Transverse colon (tissue), 4 donors: Measurements from ENCODE around the gene UBALD1. TPM values are rescaled to one million over a fixed set of nuclear protein-coding genes. Genes with fewer than 3 reads are reported as not detected.

Experiments
- DNase-seq: peaks from one replicate; pipeline ENCODE4 v3.0.0-alpha.2; 2019
- H3K27ac ChIP-seq, 4 donors: fragments of 200-600 bp; sonication (generic); 2 replicates each; pipeline ENCODE4 v1.5.1; 2016 to 2018; ENCODE audit warnings: inconsistent platforms in 4 of 4
- H3K27me3 ChIP-seq: fragments of 200-600 bp; sonication (generic); 2 replicates; pipeline ENCODE4 v1.5.1; 2017; ENCODE audit warnings: inconsistent platforms
- H3K36me3 ChIP-seq, 4 donors: fragments of 200-600 bp; sonication (generic); 2 replicates each; pipeline ENCODE4 v1.5.1; 2017 to 2019; ENCODE audit warnings: inconsistent platforms in 4 of 4
- H3K4me1 ChIP-seq, 4 donors: fragments of 200-600 bp; sonication (generic); 2 replicates each; pipeline ENCODE4 v1.5.1; 2017 to 2020; ENCODE audit warnings: inconsistent platforms in 4 of 4
- H3K4me3 ChIP-seq, 4 donors: fragments of 200-600 bp; sonication (generic); 1 replicate in 1 of 4; 2 replicates in 3 of 4; pipeline versions ENCODE4 v1.5.1 to v1.6.1; 2017 to 2019; ENCODE audit warnings: inconsistent platforms in 4 of 4
- H3K9me3 ChIP-seq, 2 donors: fragments of 200-600 bp; sonication (generic); 2 replicates each; pipeline ENCODE4 v1.5.1; 2017 to 2019; ENCODE audit warnings: inconsistent platforms in 2 of 2
- EP300 ChIP-seq: sonication (generic); formaldehyde crosslinking; IDR thresholded peaks from one replicate; pipeline ENCODE4 v1.6.1; 2017; ENCODE audit warnings: antibody characterized with exemption, low read depth
- POLR2A ChIP-seq: fragments of 450-650 bp; IDR thresholded peaks from one replicate; pipeline ENCODE4 v1.6.1; 2016; ENCODE audit warnings: antibody characterized with exemption, mild to moderate bottlenecking, moderate library complexity
- POLR2AphosphoS5 ChIP-seq, 3 donors: sonication (generic); formaldehyde crosslinking; IDR thresholded peaks; one replicate each; pipeline ENCODE4 v1.6.1; 2016; ENCODE audit warnings: antibody characterized with exemption in 3 of 3
- WGBS, 2 donors: methylation state at CpG; one replicate each; pipeline ENCODE4 v1.1.5; 2018; ENCODE audit warnings: low coverage in 1 of 2; 5-methylcytosine and 5-hydroxymethylcytosine counted together
- in situ Hi-C, 4 donors: fragments of 200-750 bp; cut with MboI; loops; one replicate each; pipeline versions ENCODE4 v1.15.0 to v1.15.1; 2017; ENCODE audit warnings: low sequenced_read_pairs in 3 of 4, low pct_ligation_motif_present in 1 of 4, low pct_unique_long_range_greater_than_20kb in 1 of 4
- intact Hi-C: fragments of 100-400 bp; cut with DNase I; formaldehyde crosslinking; loops from one replicate; pipeline ENCODE4 v1.15.1; 2023; ENCODE audit warnings: low total_unique reads
- total RNA-seq, 4 donors: library from RNA; depleted of rRNA; stranded (reverse); fragments of >200 nt; gene quantifications; one replicate each; pipeline ENCODE4 v1.1.0, GENCODE V29; 2016
- TF ChIP-seq, protein P1 (sequence below), 5 experiments: fragments of 200-600 bp in 3 of 5; fragments of 450-650 bp in 2 of 5; sonication (generic) in 3 of 5; IDR thresholded peaks; 1 replicate in 2 of 5; 2 replicates in 3 of 5; pipeline ENCODE4 v1.5.1; 2016 to 2017; ENCODE audit warnings: antibody characterized with exemption in 5 of 5, inconsistent platforms in 3 of 5, mild to moderate bottlenecking in 2 of 5, moderate library complexity in 1 of 5

Gene UBALD1
- total RNA-seq, 4 donors from 2014 or later, result 8.6 to 18.0 (median 10.5) TPM

DNA sequence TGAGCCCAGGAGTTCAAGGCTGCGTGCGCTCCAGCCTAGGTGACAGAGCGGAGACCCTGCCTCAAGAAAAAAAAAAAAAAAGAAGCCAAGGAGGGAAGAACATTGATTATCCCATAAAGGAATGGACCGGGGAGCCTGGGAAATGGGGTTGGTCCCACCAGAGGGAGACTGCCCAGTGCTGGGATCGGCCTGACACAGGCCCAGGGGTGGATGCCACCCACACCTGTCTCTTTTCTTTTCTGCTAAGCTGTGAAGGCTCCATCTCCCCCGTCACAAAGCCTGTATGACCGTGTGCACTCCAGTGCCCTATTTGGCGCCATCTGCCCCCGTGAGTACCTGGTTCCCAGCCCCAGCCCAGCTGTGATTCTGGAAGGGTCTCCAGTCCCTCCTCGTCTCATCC lies 15.7 kb downstream of the UBALD1 start:
- Histone ChIP-seq H3K9me3 (no peaks in the 10 kb centered on the region), H3K27me3 (peaks cover 4% of the 10 kb centered on the region), H3K27ac (no peak overlapping the region), H3K4me1 (peaks cover 3 to 7% (median 5%) of the 10 kb centered on the region in 4 donors), H3K36me3 (no peaks in the 10 kb centered on the region), H3K4me3 (no peak overlapping the region)
- 80 to 81% methylated on average over 4 to 10 of the region's 10 CpGs for WGBS, 2 donors
- TF ChIP-seq POLR2A (no peak), EP300 (no peak), POLR2AphosphoS5 (IDR thresholded peaks at IDR 0.05) (no peak)
- TF ChIP-seq, protein P1, sequence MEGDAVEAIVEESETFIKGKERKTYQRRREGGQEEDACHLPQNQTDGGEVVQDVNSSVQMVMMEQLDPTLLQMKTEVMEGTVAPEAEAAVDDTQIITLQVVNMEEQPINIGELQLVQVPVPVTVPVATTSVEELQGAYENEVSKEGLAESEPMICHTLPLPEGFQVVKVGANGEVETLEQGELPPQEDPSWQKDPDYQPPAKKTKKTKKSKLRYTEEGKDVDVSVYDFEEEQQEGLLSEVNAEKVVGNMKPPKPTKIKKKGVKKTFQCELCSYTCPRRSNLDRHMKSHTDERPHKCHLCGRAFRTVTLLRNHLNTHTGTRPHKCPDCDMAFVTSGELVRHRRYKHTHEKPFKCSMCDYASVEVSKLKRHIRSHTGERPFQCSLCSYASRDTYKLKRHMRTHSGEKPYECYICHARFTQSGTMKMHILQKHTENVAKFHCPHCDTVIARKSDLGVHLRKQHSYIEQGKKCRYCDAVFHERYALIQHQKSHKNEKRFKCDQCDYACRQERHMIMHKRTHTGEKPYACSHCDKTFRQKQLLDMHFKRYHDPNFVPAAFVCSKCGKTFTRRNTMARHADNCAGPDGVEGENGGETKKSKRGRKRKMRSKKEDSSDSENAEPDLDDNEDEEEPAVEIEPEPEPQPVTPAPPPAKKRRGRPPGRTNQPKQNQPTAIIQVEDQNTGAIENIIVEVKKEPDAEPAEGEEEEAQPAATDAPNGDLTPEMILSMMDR (IDR thresholded peaks at IDR 0.05), result no peak
- in situ Hi-C loops, result no loop called here
- intact Hi-C loops, result no loop called here
- no peak for DNase-seq

DNA sequence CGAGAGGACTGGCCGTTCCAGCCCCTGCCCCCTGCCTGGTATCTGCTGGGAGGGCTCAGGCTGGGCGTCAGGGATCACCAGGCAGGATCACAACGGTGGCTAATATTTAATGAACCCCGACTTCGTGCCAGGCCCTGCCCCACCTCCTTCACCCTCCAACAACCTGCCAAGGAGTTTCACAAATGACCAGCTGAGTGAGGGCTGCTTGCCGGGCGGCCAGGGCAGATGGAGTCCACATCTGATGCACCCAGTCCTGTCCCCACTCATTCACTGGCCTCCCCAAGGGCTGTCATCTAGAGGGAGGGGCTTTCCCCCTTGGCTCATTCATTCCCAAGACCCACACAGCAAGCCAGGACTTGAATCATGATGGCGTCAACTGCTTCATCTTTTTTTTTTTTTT lies 17.5 kb downstream of the UBALD1 start:
- DNase-seq, result no peak
- H3K27me3 ChIP-seq, result no peaks in the 10 kb centered on the region
- intact Hi-C loops (no loop called here), in situ Hi-C loops (no loop called here)
- H3K36me3 ChIP-seq, result no peaks in the 10 kb centered on the region
- no peaks in the 10 kb centered on the region for H3K9me3 ChIP-seq
- TF ChIP-seq POLR2A (no peak), POLR2AphosphoS5 (IDR thresholded peaks at IDR 0.05) (no peak), EP300 (no peak)
- TF ChIP-seq, protein P1 (IDR thresholded peaks at IDR 0.05), result no peak
- H3K27ac ChIP-seq, result no peak overlapping the region
- 40 to 62% methylated on average over 4 to 9 of the region's 9 CpGs for WGBS, 2 donors
- H3K4me3 ChIP-seq, result no peak overlapping the region
- peaks cover 3 to 7% (median 5%) of the 10 kb centered on the region in 4 donors for H3K4me1 ChIP-seq

DNA sequence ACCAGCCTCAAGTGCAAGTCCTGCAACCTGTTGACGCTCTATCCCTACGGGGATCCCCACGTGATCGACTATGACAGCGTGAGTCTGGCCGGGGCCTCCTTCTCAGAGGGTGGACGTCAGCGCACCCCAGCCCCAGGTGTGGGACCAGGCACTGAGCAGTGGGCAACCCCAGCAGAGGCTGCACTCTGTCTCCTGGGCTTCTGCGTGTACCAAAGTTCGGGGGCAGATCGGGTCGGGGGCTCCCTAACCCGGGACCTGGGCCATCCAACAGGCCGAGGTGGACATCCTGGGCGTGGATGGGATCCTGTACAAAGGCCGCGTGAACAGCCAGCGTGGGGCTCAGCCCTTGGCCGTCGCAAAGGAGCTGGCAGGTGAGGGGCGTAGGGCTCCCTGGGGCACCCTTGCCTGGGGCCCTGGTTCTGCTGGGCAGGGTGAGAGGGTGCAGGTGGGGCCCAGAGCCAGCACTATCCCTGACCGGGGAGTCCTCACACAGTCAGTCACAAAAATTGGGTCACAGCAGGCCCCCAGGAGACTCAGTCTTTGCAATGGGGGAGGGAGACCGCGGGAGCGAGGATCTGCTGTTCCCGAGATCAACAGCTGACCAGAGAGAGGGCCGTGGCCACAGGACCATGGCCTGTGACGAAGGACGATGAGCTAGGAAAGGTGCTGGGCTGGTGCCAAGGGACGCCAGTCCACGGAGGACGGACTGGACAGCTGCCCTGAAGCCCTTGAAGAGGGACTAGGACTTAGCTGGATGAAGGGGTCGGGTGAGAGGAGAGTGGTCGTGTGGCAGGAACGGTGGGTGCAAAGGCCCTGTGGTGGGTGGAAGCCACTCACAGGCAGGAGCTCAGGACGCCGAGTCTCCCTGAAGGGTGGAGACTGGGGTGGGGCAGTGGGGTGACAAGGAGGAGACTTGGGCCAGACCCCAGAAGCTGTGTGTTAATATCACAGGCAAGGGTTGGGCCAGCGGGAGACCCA lies 20.0 kb downstream of the UBALD1 start:
- WGBS, 2 donors, result 87 to 100% methylated on average over 1 to 38 of the region's 38 CpGs
- Histone ChIP-seq H3K9me3 (no peaks in the 10 kb centered on the region), H3K4me1 (no peaks in the 10 kb centered on the region), H3K4me3 (no peak overlapping the region), H3K36me3 (no peaks in the 10 kb centered on the region), H3K27me3 (no peaks in the 10 kb centered on the region), H3K27ac (no peak overlapping the region)
- intact Hi-C loops (no loop called here), in situ Hi-C loops (no loop called here)
- DNase-seq, result no peak
- TF ChIP-seq POLR2A, result no peak
- TF ChIP-seq, protein P1 (IDR thresholded peaks at IDR 0.05), result no peak
- no peak for TF ChIP-seq EP300
- TF ChIP-seq POLR2AphosphoS5 (IDR thresholded peaks at IDR 0.05), result no peak

DNA sequence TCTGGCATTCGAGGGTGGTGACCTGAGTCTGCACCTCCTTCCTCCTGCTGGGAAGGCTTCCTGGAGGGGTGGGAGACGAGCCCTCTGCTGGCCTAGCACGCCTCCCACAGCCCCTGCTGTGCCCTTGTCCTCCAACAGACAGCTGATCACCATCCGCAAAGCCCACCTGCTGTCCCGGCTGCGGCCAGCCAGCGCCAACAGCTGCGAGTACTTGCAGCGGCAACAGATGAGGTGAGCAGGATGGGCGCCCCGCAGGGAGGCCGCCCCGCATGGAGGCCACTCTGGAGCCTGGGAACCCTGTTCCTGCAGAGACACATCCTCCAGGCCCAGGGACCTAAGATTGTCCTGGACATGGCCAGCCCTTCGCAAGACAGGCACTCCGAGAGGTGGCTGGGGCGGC lies 21.6 kb downstream of the UBALD1 start:
- no peaks in the 10 kb centered on the region for H3K36me3 ChIP-seq
- no peak overlapping the region for H3K27ac ChIP-seq
- no peaks in the 10 kb centered on the region for H3K4me1 ChIP-seq
- in situ Hi-C loops (no loop called here), intact Hi-C loops (no loop called here)
- no peak overlapping the region for H3K4me3 ChIP-seq
- no peaks in the 10 kb centered on the region for H3K9me3 ChIP-seq
- H3K27me3 ChIP-seq, result no peaks in the 10 kb centered on the region
- DNase-seq, result no peak
- TF ChIP-seq, protein P1 (IDR thresholded peaks at IDR 0.05), result no peak
- TF ChIP-seq EP300 (no peak), POLR2AphosphoS5 (IDR thresholded peaks at IDR 0.05) (no peak), POLR2A (no peak)
- WGBS, 2 donors, result 69% methylated on average over 16 of the region's 16 CpGs; no CpG with 5 or more reads in 1 of the 2 donors
